ENCODE data around the gene PDE2A.

The PDE2A gene

GRCh38 chr11:72696866-72697700 lies 22.9 kb upstream of the PDE2A start:
- no peak for DNase-seq (ENCODE audit: low spot score)
- no peak for TF ChIP-seq CTCF (IDR thresholded peaks at IDR 0.05; ENCODE audit: extremely low read depth, missing control alignments)

DNA sequence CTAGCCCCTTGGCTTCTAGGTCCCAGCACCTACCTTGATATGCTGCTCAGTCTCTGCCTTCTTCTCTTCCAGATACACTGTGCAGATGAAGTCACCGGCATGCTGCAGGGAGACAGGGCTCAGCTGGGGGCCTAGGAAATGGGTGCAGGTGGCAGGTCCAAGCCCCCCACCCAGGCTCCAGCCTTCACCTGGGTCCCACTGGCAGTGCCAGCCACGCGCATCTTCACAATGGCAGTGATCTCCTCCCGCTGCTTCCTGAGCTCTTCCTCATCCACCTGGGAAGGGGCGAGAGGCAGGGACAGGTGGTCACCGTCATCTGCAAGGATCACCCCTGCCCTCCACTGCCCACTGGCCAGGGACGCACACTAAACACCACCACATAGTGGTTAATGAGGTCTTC lies 21.1 kb upstream of the PDE2A start:
- TF ChIP-seq CTCF (IDR thresholded peaks at IDR 0.05; ENCODE audit: extremely low read depth, missing control alignments), result no peak
- DNase-seq (ENCODE audit: low spot score), result no peak

GRCh38 chr11:72693271-72693968 lies 19.2 kb upstream of the PDE2A start:
- no peak for TF ChIP-seq CTCF (IDR thresholded peaks at IDR 0.05; ENCODE audit: extremely low read depth, missing control alignments)
- no peak for DNase-seq (ENCODE audit: low spot score)

DNA sequence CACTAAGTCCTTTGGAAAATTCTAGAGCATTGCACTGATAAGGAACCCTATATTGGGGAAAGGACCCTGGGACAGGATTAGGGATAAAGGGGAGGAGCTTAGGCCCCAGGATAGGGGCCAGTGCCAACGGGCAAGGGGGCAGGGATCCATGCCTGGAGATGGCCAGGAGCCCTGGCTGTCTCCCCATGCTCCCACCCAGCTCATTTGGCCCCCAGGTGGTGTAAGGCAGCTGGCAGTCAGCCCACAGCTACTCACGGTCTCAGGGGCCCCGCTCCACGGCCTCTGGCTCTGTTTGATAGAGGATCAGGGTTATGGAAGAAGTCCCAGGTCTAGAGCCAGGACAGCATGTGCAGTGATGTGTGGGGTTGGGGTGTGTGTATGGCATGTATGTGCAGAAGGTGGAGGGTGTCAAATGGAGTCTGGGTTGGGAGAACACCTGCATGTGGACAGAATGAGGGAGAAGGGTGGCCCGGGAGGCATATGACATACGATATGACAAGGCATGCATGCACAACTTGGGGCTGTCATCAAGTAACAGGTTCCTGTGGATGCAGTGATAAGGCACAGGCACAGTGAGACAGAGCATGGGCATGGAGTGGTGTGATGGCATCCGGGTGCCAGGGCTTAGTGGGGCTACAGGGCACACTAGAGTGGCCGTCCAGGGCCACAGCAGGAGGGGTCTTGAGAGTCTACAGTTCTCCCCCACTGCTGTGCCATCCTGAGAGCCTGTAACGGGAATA lies 18.4 kb upstream of the PDE2A start:
- DNase-seq (ENCODE audit: low spot score), result no peak
- no peak for TF ChIP-seq CTCF (IDR thresholded peaks at IDR 0.05; ENCODE audit: extremely low read depth, missing control alignments)

DNA sequence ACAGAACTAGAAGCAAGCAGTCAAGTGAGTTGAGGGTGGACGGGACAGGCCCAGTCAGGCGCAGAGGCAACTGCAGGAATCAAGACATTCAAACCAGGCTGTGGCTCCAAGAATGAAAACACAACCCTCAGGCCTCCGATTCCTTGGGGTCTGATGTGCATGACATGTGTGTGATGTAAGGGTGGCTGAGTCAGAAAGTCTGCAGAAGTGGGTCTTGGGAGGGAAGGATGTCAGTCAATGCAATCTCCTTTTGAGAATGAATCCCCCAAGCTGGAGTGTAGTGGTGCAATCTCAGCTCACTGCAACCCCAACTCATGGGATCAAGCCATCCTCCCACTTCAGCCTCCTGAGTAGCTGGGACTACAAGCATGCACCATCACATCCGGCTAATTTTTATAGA lies 15.9 kb upstream of the PDE2A start:
- TF ChIP-seq CTCF (IDR thresholded peaks at IDR 0.05; ENCODE audit: extremely low read depth, missing control alignments), result no peak
- no peak for DNase-seq (ENCODE audit: low spot score)

- no peak for TF ChIP-seq CTCF (IDR thresholded peaks at IDR 0.05; ENCODE audit: extremely low read depth, missing control alignments)
- no peak for DNase-seq (ENCODE audit: low spot score)
Observed at GRCh38 chr11:72688929-72689328, 14.7 kb upstream of the PDE2A start.

GRCh38 chr11:72688486-72688885 lies 14.3 kb upstream of the PDE2A start:
- TF ChIP-seq CTCF (IDR thresholded peaks at IDR 0.05; ENCODE audit: extremely low read depth, missing control alignments), result no peak
- no peak for DNase-seq (ENCODE audit: low spot score)

All from GM20000 (cell line).